Activated CD4-positive, alpha-beta T cell treated with anti-CD3 and anti-CD28 coated beads for 48 hours (primary cell): ENCODE measurements around the gene FAM241A.
"Not testable (repeated sequence)": the region's sequence is repeated elsewhere in the genome, so short reads cannot be mapped to it uniquely, and the experiment has no call there.

Experiments
- DNase-seq: peaks from one replicate; pipeline ENCODE4 v3.0.0-alpha.2; 2020

Gene FAM241A

DNA sequence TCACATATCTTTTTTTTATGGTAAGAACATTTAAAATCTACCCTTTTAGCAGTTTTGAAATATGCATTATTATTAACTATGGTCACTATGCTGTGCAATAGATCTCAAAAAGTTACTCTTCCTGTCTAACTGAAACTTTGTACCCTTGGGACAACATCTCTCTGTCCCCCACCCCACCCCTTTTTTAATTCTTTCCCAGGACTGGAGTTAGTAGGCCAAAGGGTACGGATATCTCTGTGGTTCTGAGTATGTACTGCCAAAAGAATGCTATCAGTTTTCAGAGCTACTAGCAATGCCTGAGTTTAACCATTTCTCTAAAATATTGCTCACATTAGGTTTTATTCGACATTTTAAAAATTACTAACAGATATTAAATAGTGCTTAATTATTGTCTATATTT, 4.7 kb upstream of the FAM241A start:
- no peak for DNase-seq

GRCh38 chr4:112141366-112142138, 3.7 kb upstream of the FAM241A start:
- no peak for DNase-seq

DNA sequence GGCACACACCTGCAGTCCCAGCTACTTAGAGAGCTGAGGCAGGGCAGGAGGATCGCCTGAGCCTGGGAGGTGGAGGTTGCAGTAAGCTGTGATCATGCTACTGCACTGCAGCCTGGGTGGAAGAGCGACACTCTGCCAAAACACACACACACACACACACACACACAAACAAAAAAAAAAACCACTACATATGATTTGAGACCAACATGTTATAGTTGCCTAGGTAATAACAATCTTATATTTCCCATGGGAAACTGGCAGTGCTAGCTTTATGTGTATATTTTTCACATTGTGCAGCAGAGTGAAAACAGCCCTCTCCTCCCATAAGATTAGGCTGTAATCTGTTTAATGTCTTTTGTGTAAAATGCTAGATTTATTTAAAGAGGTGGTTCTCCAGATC, 3.1 kb upstream of the FAM241A start:
- no peak for DNase-seq

DNA sequence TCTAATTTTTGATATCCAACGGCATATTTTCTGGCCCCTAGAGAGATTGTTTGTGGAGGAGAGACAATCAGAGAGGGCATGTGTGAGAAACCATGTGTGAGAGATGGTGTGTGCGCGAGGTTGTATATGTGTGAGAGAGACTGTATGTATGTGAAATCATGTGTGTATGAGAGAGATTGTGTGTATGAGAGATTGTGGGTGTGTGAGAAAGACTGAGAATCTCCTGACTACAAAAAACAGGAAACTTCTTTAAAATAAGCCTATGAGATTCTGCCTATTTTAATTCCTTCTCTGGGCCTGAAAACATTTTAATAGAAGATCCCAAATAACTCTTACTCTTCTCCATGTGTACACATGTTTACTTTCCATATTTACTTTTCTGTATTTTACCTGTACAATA, 1.5 kb upstream of the FAM241A start:
- no peak for DNase-seq

DNA sequence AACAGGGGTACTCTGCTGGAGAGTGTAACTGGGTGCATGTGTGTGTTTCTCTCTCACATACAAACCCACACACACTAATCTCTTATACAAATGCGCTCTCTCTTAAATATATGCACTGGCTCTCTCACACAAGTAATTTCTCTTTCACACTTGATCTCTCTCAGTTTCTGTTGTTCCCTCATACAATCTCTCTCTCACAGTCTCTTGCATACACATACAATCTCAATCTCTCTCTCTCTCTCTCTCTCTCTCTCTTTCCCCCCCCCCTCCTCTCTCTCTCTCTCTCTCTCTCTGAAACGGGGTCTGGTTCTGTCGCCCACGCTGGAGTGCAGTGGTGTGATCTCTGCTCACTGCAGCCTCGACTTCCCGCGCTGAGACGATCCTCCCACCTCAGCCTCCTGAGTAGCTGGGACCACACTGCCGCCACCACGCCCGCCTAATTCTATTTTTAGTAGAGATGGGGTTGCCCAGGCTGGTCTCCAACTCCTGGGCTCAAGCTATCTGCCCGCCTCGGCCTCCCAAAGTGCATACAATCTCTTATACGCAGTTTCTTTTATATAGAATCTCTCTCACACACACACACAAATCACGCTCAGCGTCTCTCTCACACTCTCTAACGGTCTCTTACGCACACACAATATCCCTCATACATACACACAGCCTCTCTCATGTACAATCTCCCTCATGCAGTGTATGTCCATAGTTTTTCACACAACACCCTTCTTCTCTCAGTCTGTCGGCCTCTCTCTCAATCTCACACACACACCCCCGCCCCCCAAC, 518 bp upstream of the FAM241A start:
- DNase-seq: peak; percentile 7

GRCh38 chr4:112145790-112146501, 692 bp downstream of the FAM241A start:
- DNase-seq: peak; percentile 85

DNA sequence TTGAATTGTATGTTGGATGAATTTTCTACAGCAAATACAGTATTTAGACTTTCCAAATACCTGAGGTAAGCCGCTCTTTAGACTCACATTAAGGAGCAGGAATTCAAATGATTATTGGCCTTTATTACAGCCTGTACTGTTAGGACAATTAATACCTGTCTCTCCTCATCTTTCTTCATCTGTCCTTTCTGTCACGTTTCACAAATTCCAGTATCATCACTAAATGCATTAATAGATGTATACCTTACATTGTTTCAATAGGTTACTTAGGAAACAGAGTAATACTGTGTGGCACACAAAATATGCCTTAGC, 1.2 kb downstream of the FAM241A start:
- no peak for DNase-seq

DNA sequence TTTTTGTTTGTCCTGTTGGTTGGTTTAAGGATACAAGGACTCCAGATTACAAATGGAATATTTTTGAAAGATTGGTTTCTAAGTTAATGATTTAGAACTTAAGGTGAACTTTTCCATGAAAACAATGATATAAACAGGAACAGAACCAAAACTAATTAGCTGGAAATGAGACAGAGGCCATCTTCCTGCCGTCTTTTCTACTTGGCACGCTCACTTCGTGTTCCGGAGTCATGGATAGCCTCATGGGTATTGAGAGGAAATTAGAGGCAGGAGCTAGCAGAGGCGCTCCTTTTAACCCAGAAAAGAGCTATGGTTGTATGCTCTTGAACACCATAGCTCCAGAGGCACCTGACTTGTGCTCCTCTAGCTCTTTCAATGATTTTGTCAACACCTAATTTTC, 2.4 kb downstream of the FAM241A start:
- no peak for DNase-seq

GRCh38 chr4:112150920-112151319, 5.7 kb downstream of the FAM241A start:
- no peak for DNase-seq

DNA sequence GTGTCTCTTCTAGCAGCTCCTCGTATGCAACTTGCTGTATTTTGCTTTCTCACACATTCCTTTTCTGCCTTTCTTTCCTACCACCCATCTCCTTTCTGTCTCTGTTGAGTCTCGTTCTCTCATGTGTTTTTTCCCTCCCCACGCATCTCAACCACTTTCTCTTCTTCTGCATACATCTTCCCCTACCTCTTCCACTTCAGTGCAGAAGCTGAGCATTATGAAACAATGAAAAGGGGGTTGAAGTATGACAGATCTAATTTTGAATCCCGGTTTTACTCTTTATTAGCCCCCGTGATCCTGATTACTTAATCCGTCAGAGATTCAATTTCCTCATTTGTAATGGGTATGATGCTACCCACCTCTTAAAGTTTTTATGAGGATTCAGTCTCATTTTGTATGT, 7.3 kb downstream of the FAM241A start:
- DNase-seq: no peak

GRCh38 chr4:112153211-112153791, 8.0 kb downstream of the FAM241A start:
- DNase-seq: peak; percentile 48

DNA sequence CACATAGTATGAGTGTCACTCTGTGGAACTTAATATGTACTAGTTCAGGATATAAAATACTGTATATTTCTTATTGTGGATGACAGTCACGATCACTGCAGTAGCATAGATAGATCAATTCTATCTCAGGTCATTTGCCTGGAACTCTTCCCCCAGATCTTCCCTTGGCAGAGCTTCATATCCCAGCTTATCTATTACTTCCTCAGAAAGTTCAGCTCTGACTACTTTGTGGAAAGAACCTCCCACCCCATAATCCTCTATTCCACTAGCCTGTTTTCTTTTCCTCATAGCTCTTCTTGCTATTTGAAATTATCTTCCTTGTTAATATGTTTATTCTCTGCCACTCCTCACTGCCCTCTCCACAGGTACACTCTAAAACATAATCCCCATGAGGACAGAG, 10.9 kb downstream of the FAM241A start:
- no peak for DNase-seq

- no peak for DNase-seq
These were observed 11.3 kb downstream of the FAM241A start for GRCh38 chr4:112156553-112156952.

DNA sequence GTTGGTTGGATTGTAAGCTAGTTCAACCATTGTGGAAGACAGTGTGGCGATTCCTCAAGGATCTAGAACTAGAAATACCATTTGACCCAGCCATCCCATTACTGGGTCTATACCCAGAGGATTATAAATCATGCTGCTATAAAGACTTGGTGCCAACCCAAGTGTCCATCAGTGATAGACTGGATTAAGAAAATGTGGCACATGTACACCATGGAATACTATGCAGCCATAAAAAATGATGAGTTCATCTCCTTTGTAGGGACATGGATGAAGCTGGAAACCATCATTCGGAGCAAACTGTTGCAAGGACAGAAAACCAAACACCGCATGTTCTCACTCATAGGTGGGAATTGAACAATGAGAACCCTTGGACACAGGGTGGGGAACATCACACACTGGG, 18.5 kb downstream of the FAM241A start:
- not testable (repeated sequence) for DNase-seq

- no peak for DNase-seq
These were observed 22.5 kb downstream of the FAM241A start for GRCh38 chr4:112167794-112168193.

- no peak for DNase-seq
These were observed 23.7 kb downstream of the FAM241A start for GRCh38 chr4:112168719-112169500.

GRCh38 chr4:112170451-112170993, 25.3 kb downstream of the FAM241A start:
- peak; percentile 26 for DNase-seq

- DNase-seq: not testable (repeated sequence)
These were observed 26.0 kb downstream of the FAM241A start for GRCh38 chr4:112171051-112171763.

- DNase-seq: no peak
These were observed 26.9 kb downstream of the FAM241A start for GRCh38 chr4:112172180-112172579.

DNA sequence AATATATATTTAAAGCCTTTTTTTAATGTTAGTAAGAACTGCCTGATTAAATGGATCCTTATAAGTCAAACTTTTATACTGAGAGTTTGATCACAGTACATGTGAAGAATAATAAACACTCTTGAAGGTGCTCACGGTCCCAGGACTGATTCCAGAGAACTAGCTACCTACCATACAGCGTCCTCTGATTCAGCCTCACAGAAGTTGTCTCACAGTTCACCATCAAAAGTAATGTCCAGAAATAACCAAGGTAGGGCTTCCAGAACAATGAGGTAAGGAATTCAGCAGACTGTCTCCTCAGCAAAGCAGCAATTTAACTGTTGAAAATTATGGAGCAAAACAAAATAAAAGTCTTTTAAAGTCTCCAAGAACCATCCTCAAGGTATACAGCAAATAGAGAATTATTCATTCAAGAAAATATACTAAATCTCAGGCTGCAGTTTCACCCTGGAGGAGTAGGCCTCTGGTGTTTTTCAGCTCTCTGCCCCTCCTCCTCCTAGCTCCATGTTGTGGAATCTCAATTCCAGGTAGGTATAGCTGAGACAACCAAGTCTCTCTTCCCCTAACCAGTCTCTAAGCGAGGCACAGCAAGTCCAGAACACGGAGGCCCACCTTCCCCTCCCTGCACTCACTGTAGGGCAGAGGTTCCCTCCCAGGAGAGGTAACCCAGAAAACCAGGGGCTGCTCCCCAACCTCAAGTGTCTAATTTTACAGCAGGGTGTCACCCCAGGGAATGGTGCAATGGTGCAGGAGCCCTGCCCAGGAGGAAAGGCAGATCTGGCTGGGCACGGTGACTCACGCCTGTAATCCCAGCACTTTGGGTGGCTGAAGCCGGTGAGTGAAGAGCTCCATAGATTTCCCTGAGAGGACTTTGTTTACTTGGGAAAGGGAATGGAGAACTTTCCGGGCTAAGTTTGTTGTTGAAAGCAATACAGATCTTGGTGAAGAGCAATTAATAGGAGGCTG, 28.6 kb downstream of the FAM241A start:
- DNase-seq: no peak
